Activated CD4-positive, alpha-beta T cell treated with anti-CD3 and anti-CD28 coated beads for 36 hours (primary cell): ENCODE data around the gene LMTK2. TPM values are rescaled to one million over a fixed set of nuclear protein-coding genes. Genes with fewer than 3 reads are reported as not detected.
A peak's percentile ranks its signal among the peaks of the same experiment; 100 is the strongest.
"Not testable (repeated sequence)": the region's sequence is repeated elsewhere in the genome, so short reads cannot be mapped to it uniquely, and the experiment has no call there.

ENCODE experiments used
- ATAC-seq: fragments of 200-7000 bp; cut with Tn5 transposase; one replicate; pipeline ENCODE4 v1.10.0; 2021; ENCODE audit warnings: mild to moderate bottlenecking, moderate library complexity
- CTCF ChIA-PET: fragments of 350-600 bp; sonication (Branson Sonifier 250); formaldehyde crosslinking; loops from one replicate; lab custom pipeline; 2021; ENCODE audit warnings: antibody characterized with exemption; lab: Charles Lee
- POLR2A ChIA-PET: fragments of 350-600 bp; sonication (Branson Sonifier 250); formaldehyde crosslinking; loops from one replicate; lab custom pipeline; 2021; ENCODE audit warnings: antibody characterized with exemption, inconsistent platforms; lab: Charles Lee
- DNase-seq: peaks from one replicate; pipeline ENCODE4 v3.0.0-alpha.2; 2020
- H3K27ac Mint-ChIP-seq: one replicate; pipeline ENCODE4 v1.8.0; 2021; ENCODE audit warnings: mixed read lengths
- H3K27me3 Mint-ChIP-seq: one replicate; pipeline ENCODE4 v1.8.0; 2021; ENCODE audit warnings: mixed read lengths
- H3K36me3 Mint-ChIP-seq: one replicate; pipeline ENCODE4 v1.8.0; 2021; ENCODE audit warnings: low read depth, mixed read lengths
- H3K4me1 Mint-ChIP-seq: one replicate; pipeline ENCODE4 v1.8.0; 2021; ENCODE audit warnings: mixed read lengths
- H3K4me3 Mint-ChIP-seq: one replicate; pipeline ENCODE4 v1.8.0; 2021; ENCODE audit warnings: mild to moderate bottlenecking, moderate library complexity, mixed read lengths
- H3K9me3 Mint-ChIP-seq: one replicate; pipeline ENCODE4 v1.8.0; 2021; ENCODE audit warnings: low read depth, mixed read lengths
- intact Hi-C, 2 experiments: fragments of 100-400 bp; cut with DNase I in 1 of 2; cut with micrococcal nuclease in 1 of 2; formaldehyde crosslinking; loops; one replicate each; pipeline versions ENCODE4 v1.14.2 to v1.15.1; 2022 to 2024; cut with DNase I, micrococcal nuclease
- total RNA-seq, 2 experiments: library from RNA; stranded (reverse); gene quantifications; one replicate each; pipeline ENCODE4 v1.2.3, GENCODE V29; 2021

Gene LMTK2
- total RNA-seq, 2 experiments from 2014 or later = 10.0 to 16.9 TPM

DNA sequence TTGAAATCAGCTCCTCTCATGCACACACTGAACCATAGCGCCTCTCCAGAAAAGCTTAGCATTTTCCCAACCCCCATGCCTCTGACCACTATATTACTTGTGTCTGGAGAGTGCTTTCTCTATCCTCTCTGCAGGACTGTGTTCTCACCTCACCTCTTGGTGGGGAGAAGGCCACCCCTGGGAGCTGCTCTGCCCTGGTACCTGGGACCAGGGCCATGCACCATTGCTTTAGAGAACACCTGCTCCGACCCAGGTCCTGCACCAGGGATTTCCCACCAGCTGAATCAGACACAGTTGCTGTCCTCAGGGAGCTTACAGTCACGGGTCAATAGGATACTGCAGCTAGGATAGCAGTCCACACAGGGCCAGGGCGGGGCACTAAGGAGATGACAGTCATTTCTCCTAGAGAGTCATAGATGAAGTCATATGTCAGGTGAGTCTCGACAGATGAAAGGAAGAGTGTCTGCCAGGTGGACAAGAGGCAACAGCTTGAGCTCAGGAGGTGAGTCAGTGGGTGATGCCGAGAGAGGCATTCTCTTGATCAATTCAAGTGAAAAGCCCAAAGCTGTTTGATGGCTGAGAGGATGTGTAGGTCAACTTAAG is 619 bp upstream of the LMTK2 start:
- peak overlapping the region; percentile 95 for H3K4me3 Mint-ChIP-seq
- POLR2A ChIA-PET = no interaction called here
- peaks cover 6% of the 10 kb centered on the region for H3K27me3 Mint-ChIP-seq
- ATAC-seq (peak; percentile 55), DNase-seq (peak; percentile 59)
- peak overlapping the region; percentile 8 for H3K27ac Mint-ChIP-seq
- intact Hi-C loops = loop anchor here (1.0 to 10.0 kb wide), 13 partner anchors 25 to 989 kb away; partner anchors contain the start of genes ASNS (in 1 of the 2), BAIAP2L1 (in 1 of the 2), BRI3 (in 1 of the 2) and SDHAF3 (in 1 of the 2)
- H3K4me1 Mint-ChIP-seq = peaks cover 26% of the 10 kb centered on the region
- H3K9me3 Mint-ChIP-seq = peaks cover 6% of the 10 kb centered on the region
- no peaks in the 10 kb centered on the region for H3K36me3 Mint-ChIP-seq
- CTCF ChIA-PET = interaction anchor here (0.6 to 2.4 kb wide), 12 partner anchors 9 to 145 kb away, joined by 3 to 16 read pairs (median 4); no protein-coding TSS in a partner anchor

DNA sequence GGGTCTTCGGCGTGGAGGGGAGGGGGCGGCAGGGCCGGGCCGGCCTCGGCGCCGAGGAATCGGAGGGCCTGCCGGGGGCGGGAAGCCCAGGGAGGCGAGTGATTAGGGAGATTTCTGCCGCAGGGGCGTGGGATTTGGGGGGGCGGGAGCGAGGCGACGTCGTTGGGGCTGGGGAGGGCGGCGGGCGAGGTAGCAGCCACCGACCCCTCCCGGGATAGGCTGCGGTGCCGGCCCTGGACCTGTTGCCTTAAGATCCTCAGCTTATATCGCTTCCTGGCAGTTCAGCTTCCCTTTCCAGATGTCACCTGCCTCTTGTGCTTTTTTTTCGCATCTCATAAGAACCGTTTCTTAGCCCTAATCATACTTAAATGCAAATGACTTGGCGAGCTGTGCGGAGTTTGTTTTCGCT is 655 bp downstream of the LMTK2 start:
- intact Hi-C loops = loop anchor here (1.0 to 10.0 kb wide), 8 partner anchors 23 to 991 kb away; partner anchors contain the start of genes BRI3 (in 2 of the 2), ASNS (in 1 of the 2), SDHAF3 (in 1 of the 2) and TRRAP (in 1 of the 2)
- no peak for DNase-seq
- ChIA-PET POLR2A (interaction anchor here (0.6 kb wide), 1 partner anchor 10 kb away, joined by 6 read pairs; no protein-coding TSS in a partner anchor), CTCF (interaction anchor here (1.2 to 2.8 kb wide), 2 partner anchors 12 to 61 kb away, joined by 3 to 8 read pairs; no protein-coding TSS in a partner anchor)
- no peak for ATAC-seq
- Mint-ChIP-seq H3K9me3 (peaks cover under 1% of the 10 kb centered on the region), H3K36me3 (peaks cover 5% of the 10 kb centered on the region), H3K4me1 (peaks cover 31% of the 10 kb centered on the region), H3K4me3 (peak overlapping the region; percentile 95), H3K27ac (peak overlapping the region; percentile 85), H3K27me3 (peaks cover 4% of the 10 kb centered on the region)

- CTCF ChIA-PET = interaction anchor here (0.5 to 1.8 kb wide), 10 partner anchors 9 to 271 kb away, joined by 3 to 10 read pairs (median 4); no protein-coding TSS in a partner anchor
- no peak for ATAC-seq
- Mint-ChIP-seq H3K27me3 (no peaks in the 10 kb centered on the region), H3K9me3 (peaks cover 3% of the 10 kb centered on the region), H3K4me3 (no peak overlapping the region), H3K27ac (no peak overlapping the region), H3K4me1 (peaks cover 54% of the 10 kb centered on the region), H3K36me3 (peaks cover 13% of the 10 kb centered on the region)
- no peak for DNase-seq
- POLR2A ChIA-PET = interaction anchor here (0.9 to 1.5 kb wide), 3 partner anchors 8 to 19 kb away, joined by 3 to 7 read pairs (median 4); no protein-coding TSS in a partner anchor
- intact Hi-C loops = no loop called here
These were observed 3.8 kb downstream of the LMTK2 start for GRCh38 chr7:98110249-98111022.

- H3K4me1 Mint-ChIP-seq = peaks cover 51% of the 10 kb centered on the region
These were observed 5.4 kb downstream of the LMTK2 start for GRCh38 chr7:98112077-98112476.

DNA sequence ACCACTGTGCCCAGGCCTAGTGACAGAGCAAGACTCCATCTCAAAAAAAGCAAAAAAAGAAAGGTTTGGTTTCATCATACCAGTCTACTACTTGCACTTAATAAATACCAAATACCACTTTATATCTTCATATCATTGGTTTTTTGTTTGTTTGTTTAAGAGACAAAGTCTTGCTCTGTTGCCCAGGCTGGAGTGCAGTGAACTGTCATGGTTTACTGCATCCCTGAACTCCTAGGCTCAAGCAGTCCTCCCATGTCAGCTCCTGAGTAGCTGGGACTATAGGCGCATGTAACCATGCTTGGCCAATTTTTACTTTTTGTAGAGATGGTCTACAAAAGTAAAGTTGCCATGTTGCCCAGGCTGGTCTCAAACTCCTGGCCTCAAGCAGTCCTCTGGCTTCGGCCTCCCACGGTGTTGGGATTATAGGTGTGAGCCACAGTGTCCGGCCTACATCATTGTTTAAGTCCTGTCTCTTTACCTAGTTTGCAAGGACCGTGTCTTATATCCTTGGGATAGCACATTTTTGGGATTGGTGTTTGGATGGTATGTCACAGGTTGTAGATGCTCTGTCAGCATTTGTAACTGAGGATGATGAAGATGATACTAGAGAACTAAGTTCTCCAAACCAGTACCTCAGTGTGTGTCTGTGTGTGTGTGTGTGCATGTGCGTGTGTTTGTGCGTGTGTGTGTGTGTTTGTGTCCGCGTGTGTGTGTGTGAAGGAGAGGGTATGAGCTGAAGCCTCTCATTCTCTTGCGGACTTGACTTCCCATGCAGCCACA is 9.3 kb downstream of the LMTK2 start:
- no peaks in the 10 kb centered on the region for H3K27me3 Mint-ChIP-seq
- H3K27ac Mint-ChIP-seq = no peak overlapping the region
- ChIA-PET CTCF (no interaction called here), POLR2A (no interaction called here)
- peaks cover 17% of the 10 kb centered on the region for H3K36me3 Mint-ChIP-seq
- intact Hi-C loops = no loop called here
- H3K4me3 Mint-ChIP-seq = no peak overlapping the region
- peaks cover 3% of the 10 kb centered on the region for H3K9me3 Mint-ChIP-seq
- DNase-seq = no peak
- peaks cover 37% of the 10 kb centered on the region for H3K4me1 Mint-ChIP-seq
- no peak for ATAC-seq

More at GRCh38 chr7:98112077-98112476, 5.4 kb downstream of the LMTK2 start:
- CTCF ChIA-PET = interaction anchor here (0.6 to 2.2 kb wide), 6 partner anchors 18 to 757 kb away, joined by 3 to 5 read pairs (median 4); no protein-coding TSS in a partner anchor
- Mint-ChIP-seq H3K27ac (no peak overlapping the region), H3K27me3 (no peaks in the 10 kb centered on the region), H3K36me3 (peaks cover 13% of the 10 kb centered on the region), H3K4me3 (no peak overlapping the region), H3K9me3 (peaks cover 3% of the 10 kb centered on the region)
- ATAC-seq = no peak
- intact Hi-C loops = no loop called here
- POLR2A ChIA-PET = interaction anchor here (1.2 kb wide), 1 partner anchor 19 kb away, joined by 3 read pairs; no protein-coding TSS in a partner anchor
- no peak for DNase-seq

- Mint-ChIP-seq H3K9me3 (peaks cover 3% of the 10 kb centered on the region), H3K27me3 (no peaks in the 10 kb centered on the region), H3K27ac (no peak overlapping the region), H3K4me1 (peaks cover 30% of the 10 kb centered on the region), H3K4me3 (no peak overlapping the region), H3K36me3 (peaks cover 15% of the 10 kb centered on the region)
- DNase-seq (no peak), ATAC-seq (no peak)
- ChIA-PET CTCF (interaction anchor here (0.8 to 1.1 kb wide), 2 partner anchors 11 to 15 kb away, joined by 3 to 4 read pairs; no protein-coding TSS in a partner anchor), POLR2A (interaction anchor here (0.7 kb wide), 1 partner anchor 10 kb away, joined by 6 read pairs; no protein-coding TSS in a partner anchor)
- intact Hi-C loops = no loop called here
These were observed 10.2 kb downstream of the LMTK2 start for GRCh38 chr7:98116656-98117461.

- ATAC-seq (peak; percentile 36), DNase-seq (no peak)
- H3K9me3 Mint-ChIP-seq = no peaks in the 10 kb centered on the region
- no peaks in the 10 kb centered on the region for H3K27me3 Mint-ChIP-seq
- no peak overlapping the region for H3K27ac Mint-ChIP-seq
- no peak overlapping the region for H3K4me3 Mint-ChIP-seq
- intact Hi-C loops = no loop called here
- H3K4me1 Mint-ChIP-seq = peaks cover 23% of the 10 kb centered on the region
- peaks cover 9% of the 10 kb centered on the region for H3K36me3 Mint-ChIP-seq
- ChIA-PET CTCF (interaction anchor here (0.6 to 3.1 kb wide), 9 partner anchors 9 to 447 kb away, joined by 3 to 12 read pairs (median 5); partner anchors contain the start of gene LMTK2), POLR2A (interaction anchor here (1.3 kb wide), 1 partner anchor 10 kb away, joined by 7 read pairs; no protein-coding TSS in a partner anchor)
These were observed 12.7 kb downstream of the LMTK2 start for GRCh38 chr7:98119256-98119918.

GRCh38 chr7:98120559-98120958 is 13.9 kb downstream of the LMTK2 start:
- CTCF ChIA-PET = interaction anchor here (1.3 to 3.1 kb wide), 2 partner anchors 12 to 45 kb away, joined by 6 to 12 read pairs; no protein-coding TSS in a partner anchor
- Mint-ChIP-seq H3K27ac (no peak overlapping the region), H3K9me3 (no peaks in the 10 kb centered on the region), H3K27me3 (no peaks in the 10 kb centered on the region), H3K4me3 (no peak overlapping the region), H3K4me1 (peaks cover 16% of the 10 kb centered on the region), H3K36me3 (peaks cover 11% of the 10 kb centered on the region)
- POLR2A ChIA-PET = interaction anchor here (1.3 kb wide), 1 partner anchor 11 kb away, joined by 7 read pairs; no protein-coding TSS in a partner anchor
- ATAC-seq = no peak
- intact Hi-C loops = no loop called here
- DNase-seq = no peak

GRCh38 chr7:98121388-98121787 is 14.7 kb downstream of the LMTK2 start:
- CTCF ChIA-PET, POLR2A ChIA-PET, H3K27me3 Mint-ChIP-seq, H3K27ac Mint-ChIP-seq, H3K9me3 Mint-ChIP-seq, ATAC-seq, intact Hi-C loops, DNase-seq, H3K4me3 Mint-ChIP-seq: not testable (repeated sequence)
- peaks cover 16% of the 10 kb centered on the region for H3K4me1 Mint-ChIP-seq
- peaks cover 11% of the 10 kb centered on the region for H3K36me3 Mint-ChIP-seq
